Chondrocyte (in vitro differentiated cells): ENCODE measurements around the gene FABP1. TPM values are rescaled to one million over a fixed set of nuclear protein-coding genes. Genes with fewer than 3 reads are reported as not detected.

ENCODE experiments used
- DNase-seq: peaks from one replicate; pipeline ENCODE4 v3.0.0; 2021; ENCODE audit warnings: mixed read lengths, low spot score
- H3K27ac Mint-ChIP-seq: one replicate; pipeline ENCODE4 v1.8.0; 2021; ENCODE audit warnings: mild to moderate bottlenecking, moderate library complexity, mixed read lengths; ENCODE audit not compliant: unreplicated experiment
- H3K27me3 Mint-ChIP-seq: 2 replicates; pipeline ENCODE4 v1.8.0; 2021; ENCODE audit warnings: low read depth, mixed read lengths
- H3K36me3 Mint-ChIP-seq: 2 replicates; pipeline ENCODE4 v1.8.0; 2021; ENCODE audit warnings: low read depth, mixed read lengths
- H3K4me1 Mint-ChIP-seq: 2 replicates; pipeline ENCODE4 v1.8.0; 2021; ENCODE audit warnings: low read depth, mild to moderate bottlenecking, mixed read lengths
- H3K4me3 Mint-ChIP-seq: one replicate; pipeline ENCODE4 v1.8.0; 2021; ENCODE audit warnings: mild to moderate bottlenecking, moderate library complexity, mixed read lengths; ENCODE audit not compliant: unreplicated experiment
- H3K9me3 Mint-ChIP-seq: 2 replicates; pipeline ENCODE4 v1.8.0; 2021; ENCODE audit warnings: low read depth, mixed read lengths
- CTCF ChIP-seq: fragments of 200-600 bp; sonication (generic); IDR thresholded peaks from 2 replicates; pipeline ENCODE4 v1.5.0; 2021; ENCODE audit warnings: antibody characterized with exemption, mild to moderate bottlenecking, moderate library complexity
- total RNA-seq: library from RNA; stranded (reverse); gene quantifications from 3 replicates; pipeline ENCODE4 v1.2.1, GENCODE V29; 2021

The FABP1 gene
- total RNA-seq, 1 donor from 2014 or later, result not detected

GRCh38 chr2:88095022-88095421, 32.8 kb downstream of the FABP1 start:
- Mint-ChIP-seq H3K4me3 (no peak overlapping the region), H3K9me3 (no peaks in the 10 kb centered on the region), H3K27ac (no peak overlapping the region), H3K27me3 (peaks cover 6% of the 10 kb centered on the region), H3K36me3 (no peaks in the 10 kb centered on the region), H3K4me1 (no peaks in the 10 kb centered on the region)
- no peak for DNase-seq
- TF ChIP-seq CTCF, result no peak

GRCh38 chr2:88092773-88093172, 35.1 kb downstream of the FABP1 start:
- H3K27ac Mint-ChIP-seq, result no peak overlapping the region
- no peak overlapping the region for H3K4me3 Mint-ChIP-seq
- H3K27me3 Mint-ChIP-seq, result peaks cover 6% of the 10 kb centered on the region
- no peak for TF ChIP-seq CTCF
- H3K36me3 Mint-ChIP-seq, result no peaks in the 10 kb centered on the region
- H3K9me3 Mint-ChIP-seq, result no peaks in the 10 kb centered on the region
- H3K4me1 Mint-ChIP-seq, result no peaks in the 10 kb centered on the region
- DNase-seq, result no peak

- no peak for TF ChIP-seq CTCF
- H3K27ac Mint-ChIP-seq, result no peak overlapping the region
- no peak for DNase-seq
Observed at GRCh38 chr2:88091943-88092342, 35.9 kb downstream of the FABP1 start.

GRCh38 chr2:88090446-88091283, 37.2 kb downstream of the FABP1 start:
- no peak for DNase-seq
- Mint-ChIP-seq H3K4me3 (no peak overlapping the region), H3K9me3 (no peaks in the 10 kb centered on the region), H3K36me3 (no peaks in the 10 kb centered on the region), H3K4me1 (no peaks in the 10 kb centered on the region), H3K27ac (no peak overlapping the region), H3K27me3 (peaks cover 6% of the 10 kb centered on the region)
- no peak for TF ChIP-seq CTCF

More at GRCh38 chr2:88091943-88092342, 35.9 kb downstream of the FABP1 start:
- no peaks in the 10 kb centered on the region for H3K9me3 Mint-ChIP-seq
- no peaks in the 10 kb centered on the region for H3K36me3 Mint-ChIP-seq
- H3K27me3 Mint-ChIP-seq, result peaks cover 6% of the 10 kb centered on the region
- no peak overlapping the region for H3K4me3 Mint-ChIP-seq
- no peaks in the 10 kb centered on the region for H3K4me1 Mint-ChIP-seq

GRCh38 chr2:88088999-88089398, 38.9 kb downstream of the FABP1 start:
- Mint-ChIP-seq H3K27ac (no peak overlapping the region), H3K4me3 (no peak overlapping the region), H3K36me3 (no peaks in the 10 kb centered on the region), H3K27me3 (peaks cover 3% of the 10 kb centered on the region), H3K9me3 (no peaks in the 10 kb centered on the region), H3K4me1 (no peaks in the 10 kb centered on the region)
- no peak for DNase-seq
- no peak for TF ChIP-seq CTCF
